KOPT-K1 (cell line): ENCODE data around the gene RNF182.
"Not testable (repeated sequence)": the region's sequence is repeated elsewhere in the genome, so short reads cannot be mapped to it uniquely, and the experiment has no call there.

Experiments
- H3K27ac ChIP-seq: fragments of 200-600 bp; sonication (generic); 2 replicates; pipeline ENCODE4 v1.5.1; 2016; ENCODE audit warnings: antibody characterized with exemption, mild to moderate bottlenecking, low read depth, low read length; ENCODE audit not compliant: poor library complexity, severe bottlenecking
- H3K36me3 ChIP-seq: fragments of 200-600 bp; sonication (generic); 2 replicates; pipeline ENCODE4 v1.5.1; 2017; ENCODE audit warnings: antibody characterized with exemption, mild to moderate bottlenecking, low read length, moderate library complexity; ENCODE audit not compliant: insufficient read depth
- H3K9me3 ChIP-seq: fragments of 200-600 bp; sonication (generic); 2 replicates; pipeline ENCODE4 v1.5.1; 2017; ENCODE audit warnings: antibody characterized with exemption, low read length, mild to moderate bottlenecking; ENCODE audit not compliant: insufficient read depth, poor library complexity, severe bottlenecking

RNF182 gene

GRCh38 chr6:13929196-13929595 is 4.4 kb downstream of the RNF182 start:
- no peaks in the 10 kb centered on the region for H3K36me3 ChIP-seq
- H3K9me3 ChIP-seq: peaks cover 16% of the 10 kb centered on the region

GRCh38 chr6:13931797-13932402 is 7.1 kb downstream of the RNF182 start:
- no peaks in the 10 kb centered on the region for H3K36me3 ChIP-seq
- H3K9me3 ChIP-seq: peaks cover 14% of the 10 kb centered on the region
- H3K27ac ChIP-seq: no peak overlapping the region

More at GRCh38 chr6:13929196-13929595, 4.4 kb downstream of the RNF182 start:
- no peak overlapping the region for H3K27ac ChIP-seq

DNA sequence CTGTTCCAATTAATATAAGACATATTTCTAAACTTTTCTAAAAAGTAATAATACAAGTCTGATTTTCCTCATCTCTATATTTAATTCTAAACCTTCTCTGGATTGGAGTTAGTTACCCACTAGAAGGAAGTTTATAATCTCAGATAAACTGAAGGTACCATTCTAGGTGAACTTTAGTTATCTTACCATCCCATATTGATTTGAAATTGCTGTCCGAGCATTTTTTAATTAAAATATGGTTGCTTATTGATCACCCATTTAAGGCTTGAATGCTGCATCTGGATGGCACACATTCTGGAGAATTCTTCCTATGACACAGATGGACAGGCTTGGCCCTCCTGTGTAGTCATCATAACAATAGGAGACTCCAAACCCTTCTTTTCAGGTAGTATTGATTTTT is 8.0 kb downstream of the RNF182 start:
- Histone ChIP-seq H3K27ac (no peak overlapping the region), H3K9me3 (peaks cover 7% of the 10 kb centered on the region), H3K36me3 (no peaks in the 10 kb centered on the region)

GRCh38 chr6:13934721-13935120 is 10.0 kb downstream of the RNF182 start:
- Histone ChIP-seq H3K36me3 (no peaks in the 10 kb centered on the region), H3K27ac (no peak overlapping the region), H3K9me3 (peaks cover 7% of the 10 kb centered on the region)

- peaks cover 7% of the 10 kb centered on the region for H3K9me3 ChIP-seq
- H3K36me3 ChIP-seq: no peaks in the 10 kb centered on the region
- H3K27ac ChIP-seq: no peak overlapping the region
These were observed 10.6 kb downstream of the RNF182 start for GRCh38 chr6:13935190-13935880.

DNA sequence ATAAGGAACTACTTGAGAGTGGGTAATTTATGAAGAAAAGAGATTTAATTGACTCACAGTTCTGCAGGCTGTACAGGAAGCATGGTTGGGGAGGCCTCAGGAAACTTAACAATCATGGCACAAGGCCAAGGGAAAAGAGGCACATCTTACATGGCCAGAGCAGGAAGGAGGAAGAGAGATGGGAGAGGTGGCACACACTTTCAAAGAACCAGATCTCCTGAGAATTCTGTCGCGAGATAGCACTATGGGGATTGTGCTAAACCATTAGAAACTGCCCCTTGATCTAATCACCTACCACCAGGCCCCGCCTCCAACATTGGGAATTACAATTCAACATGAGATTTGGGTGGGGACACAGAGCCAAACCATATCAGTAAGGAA is 11.1 kb downstream of the RNF182 start:
- H3K27ac ChIP-seq, H3K36me3 ChIP-seq, H3K9me3 ChIP-seq: not testable (repeated sequence)

GRCh38 chr6:13941902-13942301 is 17.1 kb downstream of the RNF182 start:
- Histone ChIP-seq H3K9me3 (peaks cover 7% of the 10 kb centered on the region), H3K27ac (no peak overlapping the region), H3K36me3 (no peaks in the 10 kb centered on the region)

- Histone ChIP-seq H3K27ac (no peak overlapping the region), H3K9me3 (peaks cover 21% of the 10 kb centered on the region), H3K36me3 (no peaks in the 10 kb centered on the region)
These were observed 19.2 kb downstream of the RNF182 start for GRCh38 chr6:13943943-13944342.

- Histone ChIP-seq H3K36me3 (no peaks in the 10 kb centered on the region), H3K9me3 (peaks cover 21% of the 10 kb centered on the region), H3K27ac (no peak overlapping the region)
These were observed 21.8 kb downstream of the RNF182 start for GRCh38 chr6:13946506-13946905.

GRCh38 chr6:13947611-13948178 is 22.9 kb downstream of the RNF182 start:
- H3K36me3 ChIP-seq: no peaks in the 10 kb centered on the region
- H3K27ac ChIP-seq: no peak overlapping the region
- H3K9me3 ChIP-seq: peaks cover 14% of the 10 kb centered on the region

GRCh38 chr6:13952101-13952500 is 27.3 kb downstream of the RNF182 start:
- Histone ChIP-seq H3K36me3 (no peaks in the 10 kb centered on the region), H3K27ac (no peak overlapping the region), H3K9me3 (peaks cover 14% of the 10 kb centered on the region)

- no peak overlapping the region for H3K27ac ChIP-seq
- no peaks in the 10 kb centered on the region for H3K36me3 ChIP-seq
- H3K9me3 ChIP-seq: peaks cover 4% of the 10 kb centered on the region
These were observed 28.4 kb downstream of the RNF182 start for GRCh38 chr6:13953061-13953705.

GRCh38 chr6:13965582-13966127 is 40.9 kb downstream of the RNF182 start:
- Histone ChIP-seq H3K36me3 (no peaks in the 10 kb centered on the region), H3K27ac (no peak overlapping the region)

DNA sequence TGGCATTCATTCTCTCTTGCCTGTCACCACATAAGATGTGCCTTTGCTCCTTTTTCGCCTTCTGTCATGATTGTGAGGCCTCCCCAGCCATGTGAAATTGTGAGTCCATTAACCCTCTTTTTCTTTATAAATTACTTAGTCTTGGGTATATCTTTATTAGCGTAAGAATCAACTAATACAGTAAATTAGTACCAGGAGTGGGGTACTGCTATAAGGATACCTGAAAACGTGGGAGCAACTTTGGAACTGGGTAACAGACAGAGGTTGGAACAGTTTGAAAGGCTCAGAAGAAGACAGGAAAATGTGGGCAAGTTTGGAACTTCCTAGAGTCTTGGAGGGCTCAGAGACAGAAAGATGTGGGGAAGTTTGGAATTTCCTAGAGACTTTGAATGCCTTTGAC is 46.6 kb downstream of the RNF182 start:
- Histone ChIP-seq H3K9me3 (peaks cover 51% of the 10 kb centered on the region), H3K36me3 (no peaks in the 10 kb centered on the region), H3K27ac (no peak overlapping the region)

More at GRCh38 chr6:13965582-13966127, 40.9 kb downstream of the RNF182 start:
- H3K9me3 ChIP-seq: peaks cover 12% of the 10 kb centered on the region

DNA sequence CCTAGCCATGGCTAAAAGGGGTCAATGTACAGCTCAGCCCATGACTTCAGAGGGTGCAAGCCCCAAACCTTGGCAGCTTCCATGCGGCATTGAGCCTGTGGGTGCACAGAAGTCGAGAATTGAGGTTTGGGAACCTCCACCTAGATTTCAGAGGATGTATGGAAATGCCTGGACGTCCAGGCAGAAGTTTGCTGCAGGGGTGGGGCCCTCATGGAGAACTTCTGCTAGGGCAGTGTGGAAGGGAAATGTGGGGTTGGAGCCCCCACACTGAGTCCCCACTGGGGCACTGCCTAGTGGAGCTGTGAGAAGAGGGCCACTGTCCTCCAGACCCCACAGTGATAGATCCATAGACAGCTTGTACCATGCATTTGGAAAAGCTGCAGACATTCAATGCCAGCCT is 47.9 kb downstream of the RNF182 start:
- H3K9me3 ChIP-seq: peaks cover 57% of the 10 kb centered on the region
- H3K27ac ChIP-seq, H3K36me3 ChIP-seq: not testable (repeated sequence)
